CD1c-positive myeloid dendritic cell (primary cell): Measurements from ENCODE around the gene CDH4.
"Not testable (repeated sequence)": the region's sequence is repeated elsewhere in the genome, so short reads cannot be mapped to it uniquely, and the experiment has no call there.

ENCODE experiments used
- DNase-seq: peaks from one replicate; pipeline ENCODE4 v3.0.0-alpha.2; 2016; ENCODE audit errors: extremely low spot score

CDH4 gene

GRCh38 chr20:61419010-61419409 lies 166.9 kb downstream of the CDH4 start:
- DNase-seq = no peak

GRCh38 chr20:61419501-61419900 lies 167.4 kb downstream of the CDH4 start:
- no peak for DNase-seq

- DNase-seq = no peak
Measured at GRCh38 chr20:61420056-61420455, 168.0 kb downstream of the CDH4 start.

- no peak for DNase-seq
Measured at GRCh38 chr20:61420781-61421180, 168.7 kb downstream of the CDH4 start.

GRCh38 chr20:61422636-61423425 lies 170.8 kb downstream of the CDH4 start:
- DNase-seq = no peak

- no peak for DNase-seq
Measured at GRCh38 chr20:61424011-61424627, 172.1 kb downstream of the CDH4 start.

- no peak for DNase-seq
Measured at GRCh38 chr20:61424628-61425420, 172.8 kb downstream of the CDH4 start.

- not testable (repeated sequence) for DNase-seq
Measured at GRCh38 chr20:61425541-61425991, 173.5 kb downstream of the CDH4 start.

- DNase-seq = no peak
Measured at GRCh38 chr20:61426352-61426751, 174.3 kb downstream of the CDH4 start.

GRCh38 chr20:61429458-61430227 lies 177.6 kb downstream of the CDH4 start:
- DNase-seq = no peak

GRCh38 chr20:61430228-61430624 lies 178.2 kb downstream of the CDH4 start:
- DNase-seq = no peak

GRCh38 chr20:61433176-61433575 lies 181.1 kb downstream of the CDH4 start:
- no peak for DNase-seq

GRCh38 chr20:61433816-61434215 lies 181.8 kb downstream of the CDH4 start:
- DNase-seq = no peak

GRCh38 chr20:61434341-61434781 lies 182.3 kb downstream of the CDH4 start:
- DNase-seq = no peak

- DNase-seq = no peak
Measured at GRCh38 chr20:61435184-61435822, 183.2 kb downstream of the CDH4 start.

- DNase-seq = no peak
Measured at GRCh38 chr20:61435823-61436220, 183.8 kb downstream of the CDH4 start.

- no peak for DNase-seq
Measured at GRCh38 chr20:61436283-61436666, 184.2 kb downstream of the CDH4 start.

GRCh38 chr20:61436667-61437279 lies 184.7 kb downstream of the CDH4 start:
- no peak for DNase-seq

- no peak for DNase-seq
Measured at GRCh38 chr20:61437280-61438206, 185.5 kb downstream of the CDH4 start.

- DNase-seq = no peak
Measured at GRCh38 chr20:61438285-61438684, 186.2 kb downstream of the CDH4 start.
